ENCODE results near the gene TGFB1I1.

- TF ChIP-seq, protein P1, sequence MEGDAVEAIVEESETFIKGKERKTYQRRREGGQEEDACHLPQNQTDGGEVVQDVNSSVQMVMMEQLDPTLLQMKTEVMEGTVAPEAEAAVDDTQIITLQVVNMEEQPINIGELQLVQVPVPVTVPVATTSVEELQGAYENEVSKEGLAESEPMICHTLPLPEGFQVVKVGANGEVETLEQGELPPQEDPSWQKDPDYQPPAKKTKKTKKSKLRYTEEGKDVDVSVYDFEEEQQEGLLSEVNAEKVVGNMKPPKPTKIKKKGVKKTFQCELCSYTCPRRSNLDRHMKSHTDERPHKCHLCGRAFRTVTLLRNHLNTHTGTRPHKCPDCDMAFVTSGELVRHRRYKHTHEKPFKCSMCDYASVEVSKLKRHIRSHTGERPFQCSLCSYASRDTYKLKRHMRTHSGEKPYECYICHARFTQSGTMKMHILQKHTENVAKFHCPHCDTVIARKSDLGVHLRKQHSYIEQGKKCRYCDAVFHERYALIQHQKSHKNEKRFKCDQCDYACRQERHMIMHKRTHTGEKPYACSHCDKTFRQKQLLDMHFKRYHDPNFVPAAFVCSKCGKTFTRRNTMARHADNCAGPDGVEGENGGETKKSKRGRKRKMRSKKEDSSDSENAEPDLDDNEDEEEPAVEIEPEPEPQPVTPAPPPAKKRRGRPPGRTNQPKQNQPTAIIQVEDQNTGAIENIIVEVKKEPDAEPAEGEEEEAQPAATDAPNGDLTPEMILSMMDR (IDR thresholded peaks at IDR 0.05): no peak
- no peak for TF ChIP-seq POLR2AphosphoS5 (IDR thresholded peaks at IDR 0.05)
- TF ChIP-seq POLR2A (IDR thresholded peaks at IDR 0.05): no peak
These were observed 30.0 kb upstream of the TGFB1I1 start for GRCh38 chr16:31441956-31442355.

All from breast epithelium (tissue), 3 donors.